HG02852 (cell line): Measurements from ENCODE around the gene SPNS1.
"Not testable (repeated sequence)": the region's sequence is repeated elsewhere in the genome, so short reads cannot be mapped to it uniquely, and the experiment has no call there.

Experiments
- ATAC-seq: cut with Tn5 transposase; IDR thresholded peaks from one replicate; pipeline ENCODE4 v1.9.1; 2021; ENCODE audit warnings: mild to moderate bottlenecking, moderate library complexity; ENCODE audit not compliant: unreplicated experiment

The SPNS1 gene

DNA sequence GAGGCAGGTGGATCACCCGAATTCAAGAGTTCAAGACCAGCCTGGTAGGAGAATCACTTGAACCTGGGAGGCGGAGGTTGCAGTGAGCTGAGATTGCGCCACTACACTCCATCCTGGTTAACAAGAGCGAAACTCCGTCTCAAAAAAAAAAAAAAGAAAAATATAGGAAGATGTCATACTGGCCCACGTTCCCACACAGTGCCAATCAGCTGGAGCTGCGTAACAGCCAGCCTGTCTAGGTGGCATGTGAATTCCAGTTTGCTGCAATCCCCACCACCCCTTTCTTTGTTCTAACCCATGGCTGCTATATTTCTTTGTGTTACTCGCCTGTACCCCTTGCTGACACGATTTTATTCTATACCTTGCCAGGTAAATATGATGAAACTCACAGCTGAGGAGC lies 16.4 kb upstream of the SPNS1 start:
- no peak for ATAC-seq

DNA sequence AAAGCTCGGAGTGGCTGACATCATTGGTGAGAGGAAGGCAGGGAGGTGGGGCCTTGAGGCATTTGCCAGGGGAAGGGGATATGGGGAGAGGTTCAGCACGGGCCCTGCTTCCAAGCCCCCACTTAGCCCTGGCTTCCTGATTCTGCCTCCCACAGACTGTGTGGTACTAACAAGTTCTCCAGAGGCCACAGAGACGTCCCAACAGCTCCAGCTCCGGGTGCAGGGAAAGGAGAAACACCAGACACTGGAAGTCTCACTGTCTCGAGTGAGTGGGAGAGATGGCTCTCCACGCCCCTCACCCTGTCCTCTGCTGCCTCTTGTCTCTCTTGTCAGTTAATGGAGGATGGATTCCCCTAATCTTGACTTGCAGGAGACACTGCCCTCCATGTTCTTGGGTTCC lies 15.7 kb upstream of the SPNS1 start:
- ATAC-seq = no peak

DNA sequence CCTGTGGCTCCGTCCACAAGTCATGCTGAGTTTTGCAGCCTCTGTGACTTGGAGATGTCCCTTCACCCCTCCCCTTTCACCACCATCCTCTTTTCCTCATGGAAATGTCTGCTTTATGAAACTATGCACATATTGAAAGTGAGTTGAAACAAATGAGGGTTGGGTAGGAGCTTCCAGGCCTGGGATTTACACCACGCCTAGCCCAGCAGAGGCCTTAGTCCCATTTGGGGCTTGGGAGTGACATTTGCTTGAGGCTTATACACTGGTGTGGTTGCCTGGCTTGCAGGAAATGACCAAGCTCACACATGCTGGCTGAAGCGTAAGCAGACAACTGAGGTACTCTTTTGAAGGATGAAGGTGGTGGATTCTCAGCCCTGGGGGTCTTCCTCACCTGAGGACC lies 10.5 kb upstream of the SPNS1 start:
- no peak for ATAC-seq

DNA sequence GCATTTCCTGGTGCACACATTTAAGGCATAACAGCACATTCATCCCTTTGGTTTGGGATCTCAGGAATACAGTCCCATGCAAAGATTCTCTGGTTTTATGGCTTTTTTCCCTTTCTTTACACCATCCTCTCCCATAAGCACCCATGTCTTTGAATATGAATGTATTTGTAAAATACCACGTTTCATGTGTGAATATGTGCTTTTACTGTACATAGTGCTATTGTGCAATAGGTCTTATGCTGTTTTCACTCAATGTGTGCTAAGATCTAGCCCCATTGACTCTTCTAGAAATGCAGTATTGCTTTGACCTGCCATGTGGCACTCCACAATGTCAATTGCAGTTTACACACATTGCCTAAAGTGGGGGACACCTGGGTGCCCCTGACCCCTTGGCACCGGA lies 10.1 kb upstream of the SPNS1 start:
- no peak for ATAC-seq

DNA sequence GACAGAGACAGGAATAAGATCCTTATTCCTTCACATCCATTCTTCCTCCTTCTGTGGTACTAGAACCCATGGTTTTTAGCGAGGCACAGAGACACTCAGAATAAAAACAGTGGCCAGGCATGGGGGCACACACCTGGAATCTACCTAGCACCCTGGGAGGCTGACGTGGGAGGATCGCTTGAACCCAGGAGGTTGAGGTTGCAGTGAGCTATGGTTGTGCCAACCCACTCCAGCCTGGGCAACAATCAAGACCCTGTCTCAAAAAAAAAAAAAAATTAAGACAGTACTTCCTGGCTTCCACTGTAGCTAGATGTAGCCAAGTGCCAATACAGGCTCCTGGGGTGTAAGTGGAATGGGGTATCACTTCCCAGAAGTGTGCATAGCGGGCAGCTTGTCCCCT lies 7.4 kb upstream of the SPNS1 start:
- no peak for ATAC-seq

DNA sequence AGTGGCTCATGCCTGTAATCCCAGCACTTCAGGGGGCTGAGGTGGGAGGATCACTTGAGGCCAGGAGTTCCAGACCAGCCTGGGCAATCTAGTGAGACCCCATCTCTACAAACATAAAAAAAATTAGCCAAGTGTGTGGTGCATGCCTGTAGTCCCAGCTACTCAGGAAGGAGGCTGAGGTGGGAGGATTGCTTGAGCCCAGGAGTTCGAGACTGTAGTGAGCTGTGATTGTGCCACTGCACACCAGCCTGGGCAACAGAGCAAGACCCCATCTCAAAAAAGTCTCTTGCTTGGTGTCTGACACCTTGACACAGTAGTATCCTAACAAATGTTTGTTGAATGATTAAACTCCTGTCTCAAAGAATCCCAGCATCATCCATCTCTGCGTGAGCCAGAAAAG lies 4.9 kb upstream of the SPNS1 start:
- not testable (repeated sequence) for ATAC-seq

DNA sequence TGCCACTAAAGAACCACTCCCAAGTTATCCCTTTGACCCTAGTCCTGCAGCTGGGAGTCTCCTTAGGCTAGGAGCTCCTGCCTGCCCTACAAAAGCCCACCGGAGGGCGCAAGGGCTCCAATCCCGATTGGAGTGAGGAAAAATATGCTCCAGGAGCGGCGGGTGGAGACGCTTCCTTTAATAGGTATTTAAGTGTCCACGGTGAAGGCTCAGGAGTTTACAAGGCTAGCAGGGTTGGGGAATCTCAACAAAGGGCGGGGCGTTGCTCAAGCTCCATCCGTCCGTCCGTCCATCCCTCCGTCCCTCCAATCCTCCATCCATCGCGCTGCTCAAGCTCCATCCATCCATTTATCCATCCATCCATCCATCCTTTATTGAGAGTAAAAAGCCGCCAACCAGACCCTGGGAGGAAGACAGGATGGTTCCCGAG lies 556 bp upstream of the SPNS1 start:
- ATAC-seq = peak; percentile 15

DNA sequence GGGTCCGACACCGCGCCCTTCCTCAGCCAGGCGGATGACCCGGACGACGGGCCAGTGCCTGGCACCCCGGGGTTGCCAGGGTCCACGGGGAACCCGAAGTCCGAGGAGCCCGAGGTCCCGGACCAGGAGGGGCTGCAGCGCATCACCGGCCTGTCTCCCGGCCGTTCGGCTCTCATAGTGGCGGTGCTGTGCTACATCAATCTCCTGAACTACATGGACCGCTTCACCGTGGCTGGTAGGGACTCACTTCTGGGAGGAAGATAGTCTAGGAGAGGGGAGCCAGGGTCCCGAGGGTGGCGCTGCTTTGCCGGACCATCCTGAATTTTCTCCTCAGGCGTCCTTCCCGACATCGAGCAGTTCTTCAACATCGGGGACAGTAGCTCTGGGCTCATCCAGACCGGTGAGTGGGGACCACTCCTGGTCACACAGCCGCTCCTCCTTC lies 601 bp downstream of the SPNS1 start:
- ATAC-seq = peak; percentile 11

DNA sequence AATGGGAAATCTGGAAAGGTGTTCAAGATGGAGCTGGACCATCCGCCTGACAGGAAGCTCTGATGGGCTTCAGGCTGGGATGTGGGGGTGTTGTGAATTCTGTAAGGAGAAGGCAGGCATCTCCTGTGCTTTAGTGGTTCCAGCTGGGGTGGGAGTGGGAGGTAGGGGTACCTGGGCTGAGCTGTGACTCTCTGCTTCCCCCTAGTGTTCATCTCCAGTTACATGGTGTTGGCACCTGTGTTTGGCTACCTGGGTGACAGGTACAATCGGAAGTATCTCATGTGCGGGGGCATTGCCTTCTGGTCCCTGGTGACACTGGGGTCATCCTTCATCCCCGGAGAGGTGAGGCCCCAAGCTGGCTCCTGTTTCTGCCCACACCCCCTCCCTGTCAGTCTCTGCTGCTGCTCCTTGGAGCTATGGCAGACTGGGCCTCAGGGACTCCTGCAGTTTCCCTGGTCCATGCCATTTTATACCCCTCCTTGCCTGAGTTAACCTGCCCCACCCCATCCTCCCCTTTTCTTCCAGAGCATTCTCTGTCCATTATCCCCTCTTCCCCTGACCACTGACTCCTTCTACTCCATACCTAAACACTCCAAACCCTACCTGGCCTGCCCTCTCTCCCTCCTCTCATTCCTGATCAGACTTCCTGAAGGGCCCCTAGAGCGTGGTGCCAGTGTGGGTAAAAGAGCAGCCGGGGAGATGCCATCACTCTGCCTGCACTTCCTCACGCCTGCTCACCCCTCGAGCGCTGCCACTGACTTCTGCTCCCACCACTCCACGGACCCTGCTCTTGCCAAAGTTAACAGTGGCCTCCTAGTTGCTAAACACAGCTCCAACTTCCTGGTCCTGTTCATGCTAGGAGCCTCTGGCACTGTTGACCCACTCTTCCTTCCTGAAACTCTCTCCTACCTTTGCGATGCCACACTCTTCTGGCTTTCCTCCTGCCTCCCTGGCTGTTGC lies 3.4 kb downstream of the SPNS1 start:
- ATAC-seq = no peak

DNA sequence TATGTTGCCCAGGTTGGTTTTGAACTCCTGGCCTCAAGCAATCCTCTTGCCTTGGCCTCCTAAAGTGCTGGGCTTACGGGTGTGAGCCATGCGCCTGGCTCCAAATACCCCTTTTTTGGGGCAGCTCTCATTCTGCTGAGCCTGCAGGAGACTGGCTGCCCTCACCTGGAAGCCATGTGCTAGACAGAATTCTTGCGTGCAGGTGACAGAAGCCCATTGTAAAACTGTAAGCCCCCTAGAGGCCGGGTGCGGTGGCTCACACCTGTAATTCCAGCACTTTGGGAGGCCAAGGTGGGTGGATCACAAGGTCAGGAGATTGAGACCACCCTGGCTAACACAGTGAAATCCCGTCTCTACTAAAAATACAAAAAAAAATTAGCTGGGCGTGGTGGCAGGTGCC lies 5.8 kb downstream of the SPNS1 start:
- ATAC-seq = not testable (repeated sequence)

DNA sequence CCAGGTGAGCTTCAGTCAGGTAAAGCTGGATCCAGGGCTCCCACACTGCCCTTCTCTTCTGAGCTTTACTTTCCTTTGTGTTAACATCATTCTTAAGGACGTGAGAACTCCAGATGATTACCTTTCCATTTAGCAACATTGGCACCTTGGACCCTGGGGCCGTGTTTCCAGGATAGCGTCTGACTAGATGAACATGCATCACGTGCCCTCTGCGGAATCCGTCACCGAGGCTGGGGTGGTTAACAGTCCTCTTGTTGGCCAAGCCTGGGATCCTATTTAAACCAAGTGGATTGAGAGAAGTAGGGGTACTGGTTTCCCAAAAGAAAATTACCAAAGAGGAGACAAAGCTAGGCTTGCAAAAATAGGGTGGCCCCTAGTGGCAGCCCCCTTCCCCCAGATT lies 6.4 kb downstream of the SPNS1 start:
- ATAC-seq = no peak

DNA sequence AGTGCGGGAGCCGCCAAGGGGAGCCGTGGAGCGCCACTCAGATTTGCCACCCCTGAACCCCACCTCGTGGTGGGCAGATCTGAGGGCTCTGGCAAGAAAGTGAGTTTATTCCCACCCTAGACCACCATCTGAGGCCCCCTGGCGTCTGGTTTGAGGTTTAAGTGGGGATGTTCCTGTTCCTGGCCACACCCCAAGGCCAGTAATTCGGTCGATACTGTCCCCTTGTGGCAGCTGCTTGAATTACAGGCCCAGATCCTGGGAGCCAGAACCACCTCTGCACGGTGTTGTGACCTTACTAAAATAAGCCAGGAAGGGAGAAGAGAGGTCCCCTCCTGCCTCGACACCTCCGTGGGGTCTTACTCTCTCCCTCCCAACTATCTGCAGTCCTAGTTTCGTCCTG lies 6.9 kb downstream of the SPNS1 start:
- ATAC-seq = no peak

DNA sequence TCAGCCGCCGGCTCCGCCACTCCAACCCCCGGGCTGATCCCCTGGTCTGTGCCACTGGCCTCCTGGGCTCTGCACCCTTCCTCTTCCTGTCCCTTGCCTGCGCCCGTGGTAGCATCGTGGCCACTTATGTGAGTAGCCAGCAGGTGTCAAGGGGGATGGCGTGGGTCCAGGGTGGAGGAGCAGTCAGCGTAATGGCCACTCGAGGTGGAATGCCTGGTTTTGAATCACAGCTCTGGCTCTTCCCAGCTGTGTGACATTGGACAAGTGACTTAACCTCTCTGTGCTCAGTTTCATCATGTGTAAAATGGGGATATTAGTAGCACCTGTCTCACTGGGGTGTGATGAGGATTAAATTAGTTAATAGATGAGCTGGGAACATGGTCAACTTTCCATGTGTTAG lies 7.8 kb downstream of the SPNS1 start:
- ATAC-seq = no peak

DNA sequence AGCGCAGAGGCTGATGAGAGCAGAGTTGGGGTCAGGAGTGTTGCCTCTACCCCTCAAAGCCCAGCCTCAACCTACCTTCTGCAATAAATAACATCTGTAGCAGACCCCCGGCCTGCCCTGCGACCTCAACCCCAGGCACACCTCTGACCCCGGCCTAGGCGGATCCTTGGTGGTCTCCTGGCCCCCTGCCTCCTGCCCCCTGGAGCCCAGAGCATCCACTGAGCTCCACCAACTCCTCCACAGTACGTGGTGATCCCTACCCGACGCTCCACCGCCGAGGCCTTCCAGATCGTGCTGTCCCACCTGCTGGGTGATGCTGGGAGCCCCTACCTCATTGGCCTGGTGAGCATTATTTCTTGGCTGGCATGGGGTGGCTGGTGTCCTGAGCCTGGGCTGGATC lies 8.4 kb downstream of the SPNS1 start:
- ATAC-seq = no peak

DNA sequence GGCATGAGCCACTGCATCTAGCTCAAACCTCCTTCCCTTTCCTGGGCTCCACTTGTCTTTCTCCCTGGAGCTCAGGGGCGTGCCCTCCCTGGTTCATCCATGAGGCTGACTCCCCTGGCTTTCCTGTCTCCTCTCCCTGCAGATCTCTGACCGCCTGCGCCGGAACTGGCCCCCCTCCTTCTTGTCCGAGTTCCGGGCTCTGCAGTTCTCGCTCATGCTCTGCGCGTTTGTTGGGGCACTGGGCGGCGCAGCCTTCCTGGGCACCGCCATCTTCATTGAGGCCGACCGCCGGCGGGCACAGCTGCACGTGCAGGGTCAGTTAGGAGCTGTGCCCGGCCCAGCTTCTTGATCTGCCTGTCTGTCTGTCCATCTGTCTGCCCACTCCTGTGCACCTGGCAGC lies 9.1 kb downstream of the SPNS1 start:
- no peak for ATAC-seq

DNA sequence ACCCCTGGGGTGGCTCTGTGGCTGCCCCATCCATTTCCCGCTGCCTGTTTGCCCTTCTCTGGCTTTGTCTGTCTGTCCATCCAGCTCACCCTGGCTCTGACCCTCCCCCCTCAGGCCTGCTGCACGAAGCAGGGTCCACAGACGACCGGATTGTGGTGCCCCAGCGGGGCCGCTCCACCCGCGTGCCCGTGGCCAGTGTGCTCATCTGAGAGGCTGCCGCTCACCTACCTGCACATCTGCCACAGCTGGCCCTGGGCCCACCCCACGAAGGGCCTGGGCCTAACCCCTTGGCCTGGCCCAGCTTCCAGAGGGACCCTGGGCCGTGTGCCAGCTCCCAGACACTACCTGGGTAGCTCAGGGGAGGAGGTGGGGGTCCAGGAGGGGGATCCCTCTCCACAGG lies 9.5 kb downstream of the SPNS1 start:
- no peak for ATAC-seq

DNA sequence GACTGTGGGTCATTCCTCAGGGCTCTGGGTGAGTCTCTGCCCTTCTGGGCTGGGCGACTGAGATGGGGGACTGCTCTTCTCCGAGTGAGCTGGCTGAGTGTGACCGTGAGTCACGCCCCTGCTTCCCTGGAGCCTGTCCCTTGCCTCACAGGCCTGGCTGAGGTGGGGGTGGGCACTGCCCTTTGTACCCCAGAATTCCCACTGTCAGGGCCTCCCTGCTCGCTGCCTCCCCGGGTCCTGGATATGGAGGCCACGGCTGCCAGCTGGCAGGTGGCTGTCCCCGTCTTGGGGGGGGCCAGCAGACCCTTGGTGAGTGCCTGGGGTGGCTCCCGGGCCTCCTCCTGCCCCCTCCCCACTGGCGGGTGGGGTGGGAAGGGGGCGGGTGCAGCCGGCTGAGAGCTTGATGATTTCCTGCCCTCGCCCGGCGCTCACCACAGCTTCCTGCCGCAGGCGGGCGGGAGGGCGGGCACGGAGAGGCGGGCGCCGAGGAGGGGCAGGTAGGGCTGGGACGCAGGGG lies 10.1 kb downstream of the SPNS1 start, which contains the start of gene LAT:
Gene LAT (plus strand): TSS at position 434 of the 517 bp plus-strand sequence. CDS start 366 bp downstream, outside the sequence.
- ATAC-seq = no peak

DNA sequence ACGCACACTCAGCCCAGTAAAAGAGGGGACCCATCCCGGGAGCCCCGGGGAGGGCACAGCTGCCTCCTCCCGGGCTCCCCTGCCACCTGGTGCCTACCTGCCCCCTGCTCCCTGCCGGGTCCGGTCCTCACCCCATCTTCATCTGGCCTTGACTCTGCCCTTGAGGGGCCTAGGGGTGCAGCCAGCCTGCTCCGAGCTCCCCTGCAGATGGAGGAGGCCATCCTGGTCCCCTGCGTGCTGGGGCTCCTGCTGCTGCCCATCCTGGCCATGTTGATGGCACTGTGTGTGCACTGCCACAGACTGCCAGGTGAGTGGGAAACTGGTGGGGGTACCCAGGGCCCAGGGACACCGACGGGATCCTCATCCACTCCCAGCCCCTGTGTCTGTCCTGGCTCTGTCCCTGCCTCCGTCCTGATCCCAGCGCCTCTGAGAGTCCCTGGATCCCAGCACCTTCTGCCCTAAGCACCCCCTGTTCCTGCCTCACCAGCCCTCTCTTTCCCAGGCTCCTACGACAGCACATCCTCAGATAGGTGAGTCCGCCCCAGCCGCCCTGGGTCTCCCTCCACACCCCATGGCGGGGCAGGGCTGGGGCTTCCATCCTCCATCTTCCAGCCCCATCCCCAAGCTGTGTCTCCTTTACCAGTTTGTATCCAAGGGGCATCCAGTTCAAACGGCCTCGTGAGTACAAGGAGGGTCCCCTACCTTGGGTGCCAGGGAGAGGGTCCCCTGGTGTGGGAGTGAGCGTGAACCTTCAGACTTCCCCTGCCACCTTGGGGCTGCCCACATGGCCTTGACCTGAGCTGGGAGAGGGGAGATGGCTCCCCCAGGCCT lies 10.8 kb downstream of the SPNS1 start:
- ATAC-seq = no peak

DNA sequence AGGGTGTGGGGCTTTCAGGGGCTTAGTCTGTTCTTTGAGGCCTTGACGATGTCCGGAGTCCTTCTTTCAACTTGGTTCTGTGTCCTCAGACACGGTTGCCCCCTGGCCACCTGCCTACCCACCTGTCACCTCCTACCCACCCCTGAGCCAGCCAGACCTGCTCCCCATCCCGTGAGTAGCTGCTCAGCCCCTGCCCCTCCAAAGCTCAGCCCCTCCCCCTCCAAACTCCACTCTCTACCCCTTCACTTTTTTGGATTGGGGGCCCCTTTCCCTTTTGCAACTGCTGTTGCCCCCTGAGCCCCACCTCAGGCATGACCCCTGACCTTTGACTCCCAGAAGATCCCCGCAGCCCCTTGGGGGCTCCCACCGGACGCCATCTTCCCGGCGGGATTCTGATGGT lies 11.5 kb downstream of the SPNS1 start:
- no peak for ATAC-seq

DNA sequence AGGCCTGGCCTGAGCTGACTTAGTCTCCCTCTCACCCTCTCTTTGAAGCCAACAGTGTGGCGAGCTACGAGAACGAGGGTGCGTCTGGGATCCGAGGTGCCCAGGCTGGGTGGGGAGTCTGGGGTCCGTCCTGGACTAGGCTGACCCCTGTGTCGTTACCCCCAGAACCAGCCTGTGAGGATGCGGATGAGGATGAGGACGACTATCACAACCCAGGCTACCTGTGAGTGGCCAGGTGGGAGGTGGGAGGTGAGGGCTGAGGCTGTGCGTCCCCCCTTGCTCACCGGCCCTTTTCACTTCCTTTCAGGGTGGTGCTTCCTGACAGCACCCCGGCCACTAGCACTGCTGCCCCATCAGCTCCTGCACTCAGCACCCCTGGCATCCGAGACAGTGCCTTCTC lies 11.9 kb downstream of the SPNS1 start:
- ATAC-seq = no peak

DNA sequence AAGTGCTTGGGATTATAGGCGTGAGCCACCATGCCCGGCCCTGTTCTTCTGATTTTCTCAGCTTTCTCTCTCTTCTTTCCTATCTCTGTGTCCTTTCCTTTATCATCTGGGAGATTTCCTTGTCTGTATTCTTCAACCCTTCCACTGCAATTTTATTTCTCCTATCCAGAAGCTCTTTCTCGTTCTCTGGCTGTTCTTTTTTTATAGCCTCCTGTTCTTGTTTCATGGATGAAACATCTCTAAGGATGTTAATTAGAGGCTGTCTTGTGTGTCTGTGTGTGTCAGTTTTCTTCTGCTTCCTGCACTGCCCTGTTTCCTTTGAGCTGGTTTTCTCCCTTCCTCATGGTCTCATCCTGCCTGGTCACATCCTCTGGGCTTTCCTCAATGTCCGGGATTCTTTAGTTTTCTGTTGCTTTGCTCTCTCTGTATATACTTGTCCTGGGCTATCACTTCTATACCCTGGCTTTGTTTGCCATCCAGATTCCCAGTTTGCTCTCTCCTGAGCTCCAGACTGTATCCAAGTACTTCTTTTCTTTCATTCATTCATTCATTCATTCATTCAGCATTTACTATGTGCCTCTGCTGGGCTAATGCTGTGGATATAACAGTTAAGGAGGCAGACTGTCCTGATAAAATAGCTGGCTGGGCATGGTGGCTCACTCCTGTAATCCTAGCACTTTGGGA lies 12.7 kb downstream of the SPNS1 start:
- no peak for ATAC-seq
